ENCODE measurements around the gene UPK1A.

Gene UPK1A

GRCh38 chr19:35719402-35720162, 53.3 kb downstream of the UPK1A start:
- Histone ChIP-seq H4K20me1 (ENCODE audit: insufficient read depth, low read length) (peaks cover 18% of the 10 kb centered on the region), H3K9ac (ENCODE audit: low read length) (peak overlapping the region; percentile 86; the same call in 1 of the 2 replicates), H2AFZ (ENCODE audit: low read depth, low read length) (no peak overlapping the region), H3K4me3 (ENCODE audit: low read length) (peak overlapping the region; percentile 99), H3K4me1 (ENCODE audit: low read length) (peaks cover 28% of the 10 kb centered on the region), H3K4me2 (ENCODE audit: low read length) (peak overlapping the region; percentile 96), H3K27me3 (ENCODE audit: low read depth, low read length) (no peaks in the 10 kb centered on the region), H3K9me3 (ENCODE audit: insufficient read depth, low read length) (no peaks in the 10 kb centered on the region), H3K36me3 (replicated peaks; ENCODE audit: low read depth, low read length) (peaks cover 35% of the 10 kb centered on the region), H3K27ac (ENCODE audit: low read length) (no peak overlapping the region), H3K79me2 (ENCODE audit: low read length) (peaks cover 38% of the 10 kb centered on the region)
- TF ChIP-seq CTCF (IDR thresholded peaks at IDR 0.05; ENCODE audit: low read depth, low read length) (no peak), EZH2phosphoT487 (IDR thresholded peaks at IDR 0.05; ENCODE audit: low read depth) (no peak)

- no peaks in the 10 kb centered on the region for H3K9me3 ChIP-seq (ENCODE audit: insufficient read depth, low read length)
- no peaks in the 10 kb centered on the region for H3K27me3 ChIP-seq (ENCODE audit: low read depth, low read length)
- peaks cover 41% of the 10 kb centered on the region for H3K36me3 ChIP-seq (replicated peaks; ENCODE audit: low read depth, low read length)
- H3K79me2 ChIP-seq (ENCODE audit: low read length): peaks cover 35% of the 10 kb centered on the region
- H3K27ac ChIP-seq (ENCODE audit: low read length): no peak overlapping the region
- H2AFZ ChIP-seq (ENCODE audit: low read depth, low read length): no peak overlapping the region
- H3K4me1 ChIP-seq (ENCODE audit: low read length): peaks cover 22% of the 10 kb centered on the region
- no peak overlapping the region for H3K9ac ChIP-seq (ENCODE audit: low read length)
- no peak overlapping the region for H3K4me2 ChIP-seq (ENCODE audit: low read length)
- no peak overlapping the region for H3K4me3 ChIP-seq (ENCODE audit: low read length)
- H4K20me1 ChIP-seq (ENCODE audit: insufficient read depth, low read length): peaks cover 18% of the 10 kb centered on the region
- TF ChIP-seq EZH2phosphoT487 (IDR thresholded peaks at IDR 0.05; ENCODE audit: low read depth) (no peak), CTCF (IDR thresholded peaks at IDR 0.05; ENCODE audit: low read depth, low read length) (no peak)
Observed at GRCh38 chr19:35720163-35720524, 53.8 kb downstream of the UPK1A start.

DNA sequence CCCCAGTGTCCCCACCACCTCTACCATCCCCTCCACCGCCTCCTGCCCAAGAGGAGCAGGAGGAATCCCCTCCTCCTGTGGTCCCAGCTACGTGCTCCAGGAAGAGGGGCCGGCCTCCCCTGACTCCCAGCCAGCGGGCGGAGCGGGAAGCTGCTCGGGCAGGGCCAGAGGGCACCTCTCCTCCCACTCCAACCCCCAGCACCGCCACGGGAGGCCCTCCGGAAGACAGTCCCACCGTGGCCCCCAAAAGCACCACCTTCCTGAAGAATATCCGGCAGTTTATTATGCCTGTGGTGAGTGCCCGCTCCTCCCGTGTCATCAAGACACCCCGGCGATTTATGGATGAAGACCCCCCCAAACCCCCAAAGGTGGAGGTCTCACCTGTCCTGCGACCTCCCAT, 54.3 kb downstream of the UPK1A start:
- Histone ChIP-seq H3K27ac (ENCODE audit: low read length) (no peak overlapping the region), H3K9ac (ENCODE audit: low read length) (no peak overlapping the region), H3K36me3 (replicated peaks; ENCODE audit: low read depth, low read length) (peaks cover 46% of the 10 kb centered on the region), H3K79me2 (ENCODE audit: low read length) (peaks cover 35% of the 10 kb centered on the region), H3K4me3 (ENCODE audit: low read length) (no peak overlapping the region), H4K20me1 (ENCODE audit: insufficient read depth, low read length) (peaks cover 18% of the 10 kb centered on the region), H3K27me3 (ENCODE audit: low read depth, low read length) (no peaks in the 10 kb centered on the region), H3K4me2 (ENCODE audit: low read length) (no peak overlapping the region), H3K9me3 (ENCODE audit: insufficient read depth, low read length) (no peaks in the 10 kb centered on the region), H3K4me1 (ENCODE audit: low read length) (peaks cover 17% of the 10 kb centered on the region), H2AFZ (ENCODE audit: low read depth, low read length) (no peak overlapping the region)
- no peak for TF ChIP-seq CTCF (IDR thresholded peaks at IDR 0.05; ENCODE audit: low read depth, low read length)
- no peak for TF ChIP-seq EZH2phosphoT487 (IDR thresholded peaks at IDR 0.05; ENCODE audit: low read depth)

GRCh38 chr19:35721374-35721773, 55.1 kb downstream of the UPK1A start:
- Histone ChIP-seq H3K4me3 (ENCODE audit: low read length) (no peak overlapping the region), H3K27me3 (ENCODE audit: low read depth, low read length) (no peaks in the 10 kb centered on the region), H2AFZ (ENCODE audit: low read depth, low read length) (no peak overlapping the region), H4K20me1 (ENCODE audit: insufficient read depth, low read length) (peaks cover 18% of the 10 kb centered on the region), H3K4me2 (ENCODE audit: low read length) (no peak overlapping the region), H3K9ac (ENCODE audit: low read length) (no peak overlapping the region), H3K79me2 (ENCODE audit: low read length) (peaks cover 35% of the 10 kb centered on the region), H3K9me3 (ENCODE audit: insufficient read depth, low read length) (no peaks in the 10 kb centered on the region), H3K27ac (ENCODE audit: low read length) (no peak overlapping the region), H3K4me1 (ENCODE audit: low read length) (peaks cover 10% of the 10 kb centered on the region), H3K36me3 (replicated peaks; ENCODE audit: low read depth, low read length) (peaks cover 53% of the 10 kb centered on the region)
- TF ChIP-seq EZH2phosphoT487 (IDR thresholded peaks at IDR 0.05; ENCODE audit: low read depth): no peak
- no peak for TF ChIP-seq CTCF (IDR thresholded peaks at IDR 0.05; ENCODE audit: low read depth, low read length)
